ENCODE results near the gene ESR1.

ESR1 gene

GRCh38 chr6:151822252-151823111, 15.0 kb downstream of the ESR1 start:
- peaks cover 8% of the 10 kb centered on the region for H3K27me3 ChIP-seq (ENCODE audit: insufficient read depth, low read depth, severe bottlenecking)
- no peak for DNase-seq
- H3K4me3 ChIP-seq (ENCODE audit: low read depth, low read length), result no peak overlapping the region
- TF ChIP-seq CTCF (IDR thresholded peaks at IDR 0.05; ENCODE audit: low read depth, low read length), result no peak
- no peak overlapping the region for H3K27ac ChIP-seq
- H3K36me3 ChIP-seq, result no peaks in the 10 kb centered on the region
- H3K9me3 ChIP-seq (ENCODE audit: severe bottlenecking), result no peaks in the 10 kb centered on the region

GRCh38 chr6:151826517-151827142, 19.1 kb downstream of the ESR1 start:
- no peaks in the 10 kb centered on the region for H3K36me3 ChIP-seq
- H3K27me3 ChIP-seq (ENCODE audit: insufficient read depth, low read depth, severe bottlenecking), result peaks cover 6% of the 10 kb centered on the region
- no peaks in the 10 kb centered on the region for H3K9me3 ChIP-seq (ENCODE audit: severe bottlenecking)
- H3K27ac ChIP-seq, result no peak overlapping the region
- no peak for DNase-seq
- no peak overlapping the region for H3K4me3 ChIP-seq (ENCODE audit: low read depth, low read length)
- TF ChIP-seq CTCF (IDR thresholded peaks at IDR 0.05; ENCODE audit: low read depth, low read length), result no peak

- no peaks in the 10 kb centered on the region for H3K36me3 ChIP-seq
- no peaks in the 10 kb centered on the region for H3K9me3 ChIP-seq (ENCODE audit: severe bottlenecking)
- no peak for TF ChIP-seq CTCF (IDR thresholded peaks at IDR 0.05; ENCODE audit: low read depth, low read length)
- no peak overlapping the region for H3K4me3 ChIP-seq (ENCODE audit: low read depth, low read length)
- no peak overlapping the region for H3K27ac ChIP-seq
- DNase-seq, result no peak
- no peaks in the 10 kb centered on the region for H3K27me3 ChIP-seq (ENCODE audit: insufficient read depth, low read depth, severe bottlenecking)
Measured at GRCh38 chr6:151832710-151833109, 25.2 kb downstream of the ESR1 start.

GRCh38 chr6:151835396-151835795, 27.9 kb downstream of the ESR1 start:
- H3K4me3 ChIP-seq (ENCODE audit: low read depth, low read length), result no peak overlapping the region
- no peak for DNase-seq
- H3K9me3 ChIP-seq (ENCODE audit: severe bottlenecking), result no peaks in the 10 kb centered on the region
- no peaks in the 10 kb centered on the region for H3K27me3 ChIP-seq (ENCODE audit: insufficient read depth, low read depth, severe bottlenecking)
- no peak overlapping the region for H3K27ac ChIP-seq
- no peaks in the 10 kb centered on the region for H3K36me3 ChIP-seq
- TF ChIP-seq CTCF (IDR thresholded peaks at IDR 0.05; ENCODE audit: low read depth, low read length), result no peak

- Histone ChIP-seq H3K9me3 (ENCODE audit: severe bottlenecking) (no peaks in the 10 kb centered on the region), H3K27ac (no peak overlapping the region), H3K27me3 (ENCODE audit: insufficient read depth, low read depth, severe bottlenecking) (no peaks in the 10 kb centered on the region), H3K36me3 (no peaks in the 10 kb centered on the region), H3K4me3 (ENCODE audit: low read depth, low read length) (no peak overlapping the region)
- TF ChIP-seq CTCF (IDR thresholded peaks at IDR 0.05; ENCODE audit: low read depth, low read length), result no peak
- DNase-seq, result no peak
Measured at GRCh38 chr6:151837223-151837622, 29.7 kb downstream of the ESR1 start.

All from WERI-Rb-1 (cell line).